OCI-LY1 (cell line): ENCODE measurements around the gene MMP10.

Experiments
- CTCF ChIP-seq: fragments of 200-600 bp; sonication (generic), shearing (Covaris generic); IDR thresholded peaks from 2 replicates; pipeline ENCODE4 v1.5.1; 2017; ENCODE audit warnings: mild to moderate bottlenecking, antibody characterized with exemption, low read length, moderate library complexity, mixed read lengths
- EZH2 ChIP-seq: fragments of 200-600 bp; sonication (generic), shearing (Covaris generic); IDR thresholded peaks from 2 replicates; pipeline ENCODE4 v1.8.0; 2017; ENCODE audit warnings: borderline replicate concordance, mixed run types, mild to moderate bottlenecking, antibody characterized with exemption, low read length, moderate library complexity, mixed read lengths

- TF ChIP-seq EZH2 (no peak), CTCF (no peak)
Observed at GRCh38 chr11:102829316-102830000, 49.0 kb upstream of the MMP10 start.
